H1 (cell line): Measurements from ENCODE around the gene ARCN1. TPM values are rescaled to one million over a fixed set of nuclear protein-coding genes. Genes with fewer than 3 reads are reported as not detected.

Source experiments
- CTCF ChIA-PET: fragments of 300-600 bp; sonication (Branson Sonifier 250); formaldehyde crosslinking; loops from one replicate; lab custom pipeline; 2021; ENCODE audit not compliant: partially characterized antibody; lab: Charles Lee
- POLR2A ChIA-PET: fragments of 300-600 bp; sonication (Branson Sonifier 250); formaldehyde crosslinking; loops from one replicate; lab custom pipeline; 2021; ENCODE audit warnings: inconsistent platforms; ENCODE audit not compliant: partially characterized antibody; lab: Charles Lee
- DNase-seq, 2 experiments: peaks; one replicate each; pipeline versions ENCODE4 v3.0.0 to v3.0.0-alpha.2; 2010 to 2022; ENCODE audit warnings: low spot score in 2 of 2, low read depth in 1 of 2, mixed read lengths in 1 of 2
- FAIRE-seq: peaks from 2 replicates; lab custom pipeline; 2011; peaks lifted over from hg19 to GRCh38; lab: Jason Lieb, UNC
- H2AFZ ChIP-seq: 2 replicates; pipeline ENCODE4 v1.8.1; 2012; ENCODE audit warnings: low read length, inconsistent platforms
- H2AK5ac ChIP-seq: 2 replicates; pipeline ENCODE4 v1.6.1; 2013; ENCODE audit warnings: low read depth, low read length
- H2BK120ac ChIP-seq: replicated peaks from 2 replicates; pipeline ENCODE3; 2013; ENCODE audit warnings: low read depth, low read length, inconsistent platforms
- H2BK12ac ChIP-seq: 2 replicates; pipeline ENCODE4 v1.6.1; 2013; ENCODE audit warnings: low read depth, low read length
- H2BK15ac ChIP-seq: 2 replicates; pipeline ENCODE4 v1.6.1; 2013; ENCODE audit warnings: low read length
- H2BK20ac ChIP-seq: 2 replicates; pipeline ENCODE4 v1.6.1; 2013; ENCODE audit warnings: low read length
- H2BK5ac ChIP-seq: 2 replicates; pipeline ENCODE4 v1.6.1; 2013; ENCODE audit warnings: low read depth, low read length
- H3K14ac ChIP-seq: 2 replicates; pipeline ENCODE4 v1.6.1; 2013; ENCODE audit warnings: inconsistent platforms; ENCODE audit not compliant: insufficient read length
- H3K18ac ChIP-seq: 2 replicates; pipeline ENCODE4 v1.6.1; 2013; ENCODE audit warnings: low read length; ENCODE audit errors: extremely low read depth
- H3K23ac ChIP-seq: 2 replicates; pipeline ENCODE4 v1.6.1; 2013; ENCODE audit warnings: inconsistent platforms; ENCODE audit not compliant: insufficient read length
- H3K23me2 ChIP-seq: 2 replicates; pipeline ENCODE4 v1.6.1; 2013; ENCODE audit warnings: low read depth, low read length
- H3K27ac ChIP-seq: 2 replicates; pipeline ENCODE4 v1.6.1; 2011; ENCODE audit warnings: low read depth, low read length, inconsistent platforms
- H3K27me3 ChIP-seq, 4 experiments: replicated peaks in 1 of 4; 1 replicate in 1 of 4; 2 replicates in 3 of 4; pipeline versions ENCODE4 v1.6.1 to v1.8.1; 2011 to 2013; ENCODE audit warnings: low read length in 3 of 4, mild to moderate bottlenecking in 3 of 4, inconsistent platforms in 2 of 4, mixed read lengths in 2 of 4, moderate library complexity in 1 of 4; ENCODE audit not compliant: control insufficient read depth in 3 of 4, insufficient read depth in 3 of 4; ENCODE audit errors: extremely low read depth in 1 of 4
- H3K36me3 ChIP-seq, 4 experiments: 2 replicates each; pipeline versions ENCODE4 v1.6.1 to v1.8.1; 2011 to 2013; ENCODE audit warnings: mild to moderate bottlenecking in 4 of 4, low read length in 3 of 4, moderate library complexity in 2 of 4, control low read depth in 1 of 4, inconsistent platforms in 1 of 4; ENCODE audit not compliant: insufficient read depth in 4 of 4, control insufficient read depth in 2 of 4
- H3K4ac ChIP-seq: replicated peaks from 2 replicates; pipeline ENCODE3; 2013; ENCODE audit warnings: low read length, low read depth, mixed read lengths, inconsistent platforms; ENCODE audit not compliant: insufficient read length
- H3K4me1 ChIP-seq, 4 experiments: replicated peaks in 1 of 4; 1 replicate in 1 of 4; 2 replicates in 3 of 4; pipeline versions ENCODE4 v1.6.1 to v1.8.1; 2011 to 2013; ENCODE audit warnings: low read length in 3 of 4, inconsistent platforms in 2 of 4, mixed read lengths in 1 of 4; ENCODE audit not compliant: insufficient read depth in 4 of 4, control insufficient read depth in 3 of 4
- H3K4me2 ChIP-seq, 2 experiments: 2 replicates each; pipeline versions ENCODE4 v1.6.1 to v1.8.1; 2011 to 2013; ENCODE audit warnings: low read depth in 2 of 2, low read length in 2 of 2, control low read depth in 1 of 2, inconsistent platforms in 1 of 2, mild to moderate bottlenecking in 1 of 2; ENCODE audit not compliant: insufficient read depth in 1 of 2
- H3K4me3 ChIP-seq, 4 experiments: fragments of 200-600, 300-600 bp in 1 of 4; sonication (generic), shearing (Covaris generic), sonication (Bioruptor Twin) in 1 of 4; 2 replicates each; pipeline versions ENCODE4 v1.5.1 to v1.8.1; 2011 to 2016; ENCODE audit warnings: low read length in 4 of 4, low read depth in 3 of 4, control low read depth in 2 of 4, inconsistent platforms in 2 of 4, mild to moderate bottlenecking in 2 of 4, mixed read lengths in 1 of 4, moderate library complexity in 1 of 4; ENCODE audit not compliant: insufficient read depth in 2 of 4; ENCODE audit errors: extremely low read depth in 1 of 4
- H3K56ac ChIP-seq: replicated peaks from 2 replicates; pipeline ENCODE3; 2013; ENCODE audit warnings: low read depth, mild to moderate bottlenecking, mixed read lengths, low read length, inconsistent platforms; ENCODE audit not compliant: insufficient read length
- H3K79me1 ChIP-seq: 2 replicates; pipeline ENCODE4 v1.6.1; 2013; ENCODE audit warnings: low read depth, low read length, control low read depth
- H3K79me2 ChIP-seq, 2 experiments: 2 replicates each; pipeline versions ENCODE4 v1.6.1 to v1.8.1; 2012 to 2013; ENCODE audit warnings: low read length in 2 of 2, mild to moderate bottlenecking in 2 of 2, inconsistent platforms in 1 of 2; ENCODE audit not compliant: insufficient read depth in 2 of 2, control insufficient read depth in 1 of 2
- H3K9ac ChIP-seq, 4 experiments: replicated peaks in 1 of 4; 1 replicate in 1 of 4; 2 replicates in 3 of 4; pipeline versions ENCODE4 v1.6.1 to v1.8.1; 2011 to 2013; ENCODE audit warnings: low read depth in 3 of 4, low read length in 3 of 4, control low read depth in 2 of 4, mild to moderate bottlenecking in 2 of 4, moderate library complexity in 2 of 4, inconsistent platforms in 1 of 4; ENCODE audit errors: extremely low read depth in 1 of 4
- H3K9me3 ChIP-seq, 2 experiments: 2 replicates each; pipeline versions ENCODE4 v1.6.1 to v1.8.1; 2012 to 2013; ENCODE audit warnings: mild to moderate bottlenecking in 2 of 2, moderate library complexity in 2 of 2, control low read depth in 1 of 2, inconsistent platforms in 1 of 2, low read depth in 1 of 2, low read length in 1 of 2, mixed read lengths in 1 of 2; ENCODE audit not compliant: insufficient read depth in 2 of 2
- H4K20me1 ChIP-seq, 2 experiments: replicated peaks in 1 of 2; 2 replicates each; pipeline versions ENCODE3 to v1.8.1; 2011 to 2013; ENCODE audit warnings: inconsistent platforms in 2 of 2, low read length in 2 of 2, mild to moderate bottlenecking in 1 of 2; ENCODE audit not compliant: insufficient read depth in 2 of 2, control insufficient read depth in 1 of 2
- H4K5ac ChIP-seq: 2 replicates; pipeline ENCODE4 v1.6.1; 2013; ENCODE audit warnings: low read length, low read depth, mixed read lengths, inconsistent platforms; ENCODE audit not compliant: insufficient read length
- H4K8ac ChIP-seq: 2 replicates; pipeline ENCODE4 v1.8.0; 2013; ENCODE audit warnings: mild to moderate bottlenecking, moderate library complexity, low read length, inconsistent platforms; ENCODE audit not compliant: insufficient read depth; ENCODE audit errors: extremely low read depth
- H4K91ac ChIP-seq: replicated peaks from 2 replicates; pipeline ENCODE3; 2013; ENCODE audit warnings: low read length, mixed read lengths, inconsistent platforms; ENCODE audit not compliant: insufficient read length
- BRCA1 ChIP-seq: IDR thresholded peaks from 2 replicates; pipeline ENCODE4 v1.6.1; 2012; ENCODE audit warnings: low read depth, low read length, improper control_type of control experiment
- CBX5 ChIP-seq: fragments of 300-800, 300-1000 bp; sonication (generic); IDR thresholded peaks from 2 replicates; pipeline ENCODE4 v1.7.1; 2016; ENCODE audit warnings: antibody characterized with exemption, low read length, low read depth
- CEBPB ChIP-seq: IDR thresholded peaks from 2 replicates; pipeline ENCODE4 v1.6.1; 2012; ENCODE audit warnings: low read depth, low read length
- EGR1 ChIP-seq: IDR thresholded peaks from 2 replicates; pipeline ENCODE4 v1.6.1; 2011; ENCODE audit warnings: low read depth, low read length, borderline replicate concordance
- EP300 ChIP-seq, 2 experiments: IDR thresholded peaks; 1 replicate in 1 of 2; 2 replicates in 1 of 2; pipeline ENCODE4 v1.6.1; 2011 to 2012; ENCODE audit warnings: low read depth in 2 of 2, low read length in 2 of 2, mild to moderate bottlenecking in 2 of 2, borderline replicate concordance in 1 of 2, inconsistent platforms in 1 of 2, moderate library complexity in 1 of 2
- GTF2F1 ChIP-seq: IDR thresholded peaks from 2 replicates; pipeline ENCODE4 v1.6.1; 2012; ENCODE audit warnings: low read depth, low read length, improper control_type of control experiment, borderline replicate concordance
- RBBP5 ChIP-seq: IDR thresholded peaks from 2 replicates; pipeline ENCODE4 v1.7.1; 2012; ENCODE audit warnings: low read depth, mild to moderate bottlenecking, inconsistent platforms, low read length, moderate library complexity, borderline replicate concordance
- RFX5 ChIP-seq: IDR thresholded peaks from 2 replicates; pipeline ENCODE4 v1.6.1; 2011; ENCODE audit warnings: low read depth, low read length, improper control_type of control experiment, borderline replicate concordance
- YY1 ChIP-seq: IDR thresholded peaks from 2 replicates; pipeline ENCODE4 v1.6.1; 2011; ENCODE audit warnings: low read depth, mild to moderate bottlenecking, low read length
- WGBS, 2 experiments: shearing (Covaris generic) in 1 of 2; methylation state at CpG; one replicate each; pipeline versions ENCODE4 v1.1.6 to v1.1.7; 2013 to 2015; ENCODE audit warnings: low lambda C conversion rate in 2 of 2, mixed read lengths in 2 of 2, inconsistent platforms in 1 of 2, low coverage in 1 of 2, missing lambda C conversion rate in 1 of 2; ENCODE audit not compliant: insufficient replicate concordance in 2 of 2, insufficient coverage in 1 of 2, insufficient read length in 1 of 2; ENCODE audit errors: extremely low coverage in 1 of 2, missing lambda C conversion rate in 1 of 2; 5-methylcytosine and 5-hydroxymethylcytosine counted together
- polyA plus RNA-seq, 7 experiments: library from polyadenylated mRNA; depleted of rRNA in 3 of 7; stranded (reverse) in 5 of 7; unstranded in 2 of 7; fragments of >200 nt in 5 of 7; fragments of 200-250 nt in 2 of 7; gene quantifications; 1 replicate in 5 of 7; 2 replicates in 1 of 7; 4 replicates in 1 of 7; pipeline versions ENCODE4 v1.2.1 to v1.2.3, GENCODE V29; 2011 to 2013; ENCODE audit warnings: missing spikeins in 2 of 7, mixed read lengths in 2 of 7
- total RNA-seq: library from RNA; stranded (reverse); fragmentation: NEBNext Ultra II Directional; extraction: Animal tissue kit (Norgen Biotek cat#: 25700); gene quantifications from 2 replicates; pipeline ENCODE4 v1.2.1, GENCODE V29; 2021

The ARCN1 gene
- total and polyA plus RNA-seq, 2 of the 8 experiments (the other 6 are each of a cell fraction or from before 2014, with no cell fraction given): 132 to 146 TPM

GRCh38 chr11:118646393-118646792, 74.2 kb downstream of the ARCN1 start:
- no peak overlapping the region for H2BK120ac ChIP-seq
- no peak overlapping the region for H4K5ac ChIP-seq
- H3K4me2 ChIP-seq: no peak overlapping the region
- H4K91ac ChIP-seq: no peak overlapping the region
- DNase-seq (no peak), FAIRE-seq (no peak)
- no peak overlapping the region for H3K56ac ChIP-seq
- no peaks in the 10 kb centered on the region; the same call in 1 of the 2 replicates for H3K79me1 ChIP-seq
- H3K27ac ChIP-seq: no peak overlapping the region
- peaks cover 0 to 9% of the 10 kb centered on the region in 2 experiments for H4K20me1 ChIP-seq
- H3K9me3 ChIP-seq: no peaks in the 10 kb centered on the region
- no peak overlapping the region for H2AFZ ChIP-seq
- H2BK20ac ChIP-seq: no peak overlapping the region
- no peak overlapping the region for H4K8ac ChIP-seq
- peaks cover 27 to 74% (median 60%) of the 10 kb centered on the region in 4 experiments for H3K36me3 ChIP-seq
- H2BK5ac ChIP-seq: no peak overlapping the region
- no peaks in the 10 kb centered on the region for H3K27me3 ChIP-seq
- H3K4ac ChIP-seq: no peak overlapping the region
- CTCF ChIA-PET: interaction anchor here (0.6 to 19.1 kb wide), 4 partner anchors 11 to 143 kb away, joined by 5 to 435 read pairs (median 28); partner anchors contain the start of gene PHLDB1
- WGBS, 2 experiments: 92% methylated on average over 3 of the region's 3 CpGs; no CpG with 5 or more reads in 1 of the 2 experiments
- no peaks in the 10 kb centered on the region for H3K79me2 ChIP-seq
- H3K23ac ChIP-seq: no peak overlapping the region
- H3K4me1 ChIP-seq: no peaks in the 10 kb centered on the region
- no peak overlapping the region for H3K14ac ChIP-seq
- no peak overlapping the region for H2BK12ac ChIP-seq
- H3K4me3 ChIP-seq: no peak overlapping the region
- H3K23me2 ChIP-seq: no peaks in the 10 kb centered on the region
- H2BK15ac ChIP-seq: no peak overlapping the region
- no peak overlapping the region for H2AK5ac ChIP-seq
- no peak overlapping the region for H3K9ac ChIP-seq
- no peak overlapping the region for H3K18ac ChIP-seq
- POLR2A ChIA-PET: interaction anchor here (7.7 to 25.8 kb wide), 3 partner anchors 12 to 31 kb away, joined by 71 to 574 read pairs (median 271); partner anchors contain the start of gene PHLDB1
- no peak for TF ChIP-seq EP300 (IDR thresholded peaks at IDR 0.05; ENCODE audit: borderline replicate concordance in 1 of 2, low read depth in 2 of 2, low read length in 2 of 2)
- TF ChIP-seq CBX5: no peak
- no peak for TF ChIP-seq RFX5
- no peak for TF ChIP-seq YY1
- no peak for TF ChIP-seq RBBP5
- TF ChIP-seq EGR1: no peak
- no peak for TF ChIP-seq BRCA1
- no peak for TF ChIP-seq GTF2F1
- TF ChIP-seq CEBPB: no peak
